Suprapubic skin (tissue), 3 donors: Measurements from ENCODE around the gene MFSD11.

Experiments
- CTCF ChIP-seq, 2 donors: fragments of 200-600 bp in 1 of 2; fragments of 450-650 bp in 1 of 2; sonication (generic) in 1 of 2; IDR thresholded peaks; one replicate each; pipeline ENCODE4 v1.5.1; 2016 to 2019; ENCODE audit warnings: antibody characterized with exemption in 2 of 2, mild to moderate bottlenecking in 1 of 2, moderate library complexity in 1 of 2
- POLR2A ChIP-seq, 2 donors: fragments of 450-650 bp; IDR thresholded peaks; one replicate each; pipeline ENCODE4 v1.6.1; 2017; ENCODE audit warnings: antibody characterized with exemption in 2 of 2, mild to moderate bottlenecking in 2 of 2, moderate library complexity in 2 of 2

GRCh38 chr17:76689859-76690258 is 48.1 kb upstream of the MFSD11 start:
- no peak for TF ChIP-seq CTCF (IDR thresholded peaks at IDR 0.05)
- TF ChIP-seq POLR2A (IDR thresholded peaks at IDR 0.05) = no peak
